HUES6 (cell line): ENCODE data around the gene FCER1G.

ENCODE experiments used
- H3K27ac ChIP-seq: 2 replicates; pipeline ENCODE4 v1.7.0; 2013; ENCODE audit warnings: low read depth, mild to moderate bottlenecking, low read length, inconsistent platforms
- H3K27me3 ChIP-seq: 2 replicates; pipeline ENCODE4 v1.6.1; 2013; ENCODE audit warnings: low read length; ENCODE audit not compliant: control insufficient read depth, insufficient read depth
- H3K36me3 ChIP-seq: 2 replicates; pipeline ENCODE4 v1.6.1; 2013; ENCODE audit warnings: low read length; ENCODE audit not compliant: control insufficient read depth, insufficient read depth
- H3K4me1 ChIP-seq: 2 replicates; pipeline ENCODE4 v1.6.1; 2013; ENCODE audit warnings: low read length; ENCODE audit not compliant: control insufficient read depth, insufficient read depth
- H3K4me3 ChIP-seq: 2 replicates; pipeline ENCODE4 v1.5.1; 2013; ENCODE audit warnings: low read depth, low read length
- H3K9ac ChIP-seq: one replicate; pipeline ENCODE4 v1.6.1; 2013; ENCODE audit warnings: mild to moderate bottlenecking, low read length
- H3K9me3 ChIP-seq: 2 replicates; pipeline ENCODE4 v1.6.1; 2013; ENCODE audit warnings: low read depth, low read length; ENCODE audit not compliant: control insufficient read depth, insufficient read depth

FCER1G gene

DNA sequence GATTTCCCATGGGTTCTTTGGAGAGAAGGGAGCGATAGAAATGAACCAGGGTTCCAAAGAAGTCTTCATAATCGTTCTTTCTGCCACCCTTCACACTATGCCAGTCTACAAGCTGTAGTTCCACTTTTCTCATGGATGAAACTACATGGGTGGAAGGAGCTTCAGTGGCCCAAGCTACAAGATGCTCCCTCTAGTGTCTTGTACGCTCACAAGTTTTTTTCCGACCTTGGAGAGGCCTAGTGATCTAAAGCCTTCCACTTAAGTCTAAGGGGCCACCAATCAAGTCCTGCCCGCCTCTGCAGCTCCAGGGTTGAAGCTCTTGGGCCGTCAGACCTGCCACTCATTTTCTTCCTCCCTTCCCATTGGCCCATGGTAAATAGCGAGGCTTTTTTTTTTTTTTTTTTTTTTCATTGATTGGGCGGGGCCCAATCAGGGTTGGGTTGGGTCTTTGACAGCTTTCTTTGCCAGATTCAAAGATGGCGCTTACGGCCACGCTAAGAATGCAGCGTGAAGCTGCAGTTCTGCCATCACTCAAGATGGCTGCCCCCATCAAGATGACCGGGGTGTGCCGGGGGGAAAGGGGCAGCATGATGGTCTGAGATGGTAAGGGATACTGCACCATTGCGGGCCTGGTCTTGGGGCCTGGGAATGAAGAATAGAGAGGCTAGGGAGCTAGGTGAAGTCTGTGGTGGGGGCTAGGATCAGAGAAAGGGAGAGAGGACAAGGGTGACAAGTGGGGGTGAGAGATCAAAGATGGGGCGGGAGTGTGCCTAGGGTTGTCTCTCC is 10.6 kb downstream of the FCER1G start, which contains the start of gene TOMM40L:
Gene TOMM40L, plus strand, starts transcription at position 527 of the 786 bp plus-strand sequence. CDS start 430 bp downstream, outside the sequence.
- Histone ChIP-seq H3K9ac (peak within 1 kb of the TSS; percentile 83), H3K27ac (peak within 1 kb of the TSS; percentile 18; the same call in 1 of the 2 replicates), H3K36me3 (peaks cover 23% of the 10 kb centered on the region), H3K9me3 (no peaks in the 10 kb centered on the region), H3K4me3 (peak within 1 kb of the TSS; percentile 96), H3K4me1 (peaks cover 26% of the 10 kb centered on the region), H3K27me3 (no peaks in the 10 kb centered on the region)

DNA sequence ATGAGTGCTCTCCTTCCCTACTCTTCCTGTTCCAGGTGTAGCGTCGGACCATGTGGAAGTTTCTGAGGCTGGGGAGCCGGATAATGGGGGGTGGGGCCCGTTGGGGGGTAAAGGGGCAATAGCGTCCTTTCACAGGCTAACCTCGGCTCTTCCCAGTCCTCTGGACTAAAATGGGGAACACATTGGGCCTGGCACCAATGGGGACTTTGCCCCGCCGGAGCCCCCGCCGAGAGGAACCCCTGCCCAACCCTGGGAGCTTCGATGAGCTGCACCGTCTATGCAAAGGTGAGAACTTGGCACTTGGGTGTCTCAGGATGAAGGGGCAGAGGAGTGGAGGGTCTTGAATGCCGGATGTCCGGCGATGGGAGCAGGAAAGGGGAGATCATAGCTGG is 11.2 kb downstream of the FCER1G start:
- Histone ChIP-seq H3K4me3 (peak overlapping the region; percentile 96), H3K4me1 (peaks cover 26% of the 10 kb centered on the region), H3K27ac (peak overlapping the region; percentile 18; the same call in 1 of the 2 replicates), H3K36me3 (peaks cover 25% of the 10 kb centered on the region), H3K27me3 (no peaks in the 10 kb centered on the region), H3K9ac (peak overlapping the region; percentile 83), H3K9me3 (no peaks in the 10 kb centered on the region)

DNA sequence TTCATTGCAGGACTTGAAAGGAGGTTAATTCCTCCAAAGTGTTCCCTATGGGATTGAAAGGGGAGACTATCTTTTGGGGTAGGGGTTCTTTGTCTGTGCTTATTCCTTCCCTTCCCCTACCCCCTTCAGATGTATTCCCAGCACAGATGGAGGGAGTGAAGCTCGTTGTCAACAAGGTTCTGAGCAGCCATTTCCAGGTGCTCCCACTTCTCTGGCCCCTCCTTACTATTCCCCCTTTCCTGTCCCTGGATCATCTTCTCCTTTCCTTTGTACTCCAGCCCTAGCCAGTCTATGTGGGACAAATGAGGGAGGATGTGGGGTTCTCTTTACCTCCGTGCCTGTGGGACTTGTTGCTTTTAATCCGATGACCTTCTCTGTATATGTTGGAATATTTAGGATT is 11.7 kb downstream of the FCER1G start:
- H3K27ac ChIP-seq: no peak overlapping the region; the same call in 1 of the 2 replicates
- no peaks in the 10 kb centered on the region for H3K9me3 ChIP-seq
- H3K4me3 ChIP-seq: peak overlapping the region; percentile 96
- peaks cover 25% of the 10 kb centered on the region for H3K36me3 ChIP-seq
- H3K4me1 ChIP-seq: peaks cover 26% of the 10 kb centered on the region
- H3K9ac ChIP-seq: peak overlapping the region; percentile 54
- H3K27me3 ChIP-seq: no peaks in the 10 kb centered on the region

DNA sequence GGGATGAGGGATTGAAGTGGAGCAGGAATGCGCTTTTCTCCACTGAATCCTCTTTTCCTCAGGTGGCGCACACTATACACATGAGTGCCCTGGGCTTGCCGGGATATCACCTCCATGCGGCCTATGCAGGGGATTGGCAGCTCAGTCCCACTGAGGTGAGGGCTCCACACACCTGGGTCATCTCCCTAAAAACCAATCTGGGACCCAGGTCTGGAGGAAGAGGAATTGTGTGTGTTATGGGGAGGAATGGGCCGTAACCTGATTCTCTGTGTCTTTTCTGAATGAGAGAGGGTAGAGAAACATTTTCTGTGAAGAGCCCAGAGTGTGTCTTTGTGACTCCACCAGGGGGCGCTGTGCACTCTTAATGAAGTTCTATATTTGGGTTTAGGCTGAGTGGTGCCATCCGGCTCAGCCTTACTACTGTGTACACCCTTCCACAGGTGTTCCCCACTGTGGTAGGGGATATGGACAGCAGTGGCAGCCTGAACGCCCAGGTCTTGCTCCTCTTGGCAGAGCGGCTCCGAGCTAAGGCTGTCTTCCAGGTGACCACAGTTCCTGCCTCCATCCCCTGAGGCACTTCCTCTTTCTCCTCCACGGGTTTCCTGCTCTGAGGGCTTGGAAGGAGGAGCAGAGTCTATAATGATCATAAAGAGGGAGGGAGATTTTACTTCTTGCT is 12.2 kb downstream of the FCER1G start:
- H3K27ac ChIP-seq: no peak overlapping the region

DNA sequence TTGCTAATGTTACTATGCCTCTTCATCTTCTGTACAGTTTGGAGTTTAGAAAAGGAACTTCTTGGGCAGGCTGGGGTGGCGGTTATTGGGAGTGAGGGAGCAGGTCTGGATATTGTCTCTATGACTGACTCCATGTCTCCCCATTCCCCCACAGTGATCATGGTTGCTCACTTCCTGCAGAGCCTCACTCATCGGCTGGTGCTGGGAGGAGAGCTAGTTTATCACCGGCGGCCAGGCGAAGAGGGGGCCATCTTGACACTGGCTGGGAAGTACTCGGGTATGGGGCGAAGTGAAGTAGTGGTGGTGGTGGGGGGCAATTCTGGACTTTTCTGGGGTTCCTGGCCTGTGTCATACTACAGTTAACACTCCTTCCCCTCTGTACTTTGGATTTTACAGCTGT is 12.9 kb downstream of the FCER1G start:
- no peak overlapping the region for H3K27ac ChIP-seq
- H3K9ac ChIP-seq: no peak overlapping the region
- no peak overlapping the region for H3K4me3 ChIP-seq

More for the DNA sequence above, 12.2 kb downstream of the FCER1G start:
- no peaks in the 10 kb centered on the region for H3K27me3 ChIP-seq
- H3K4me1 ChIP-seq: peaks cover 26% of the 10 kb centered on the region
- no peaks in the 10 kb centered on the region for H3K9me3 ChIP-seq
- peaks cover 25% of the 10 kb centered on the region for H3K36me3 ChIP-seq
- peak overlapping the region; percentile 96 for H3K4me3 ChIP-seq
- H3K9ac ChIP-seq: peak overlapping the region; percentile 54

DNA sequence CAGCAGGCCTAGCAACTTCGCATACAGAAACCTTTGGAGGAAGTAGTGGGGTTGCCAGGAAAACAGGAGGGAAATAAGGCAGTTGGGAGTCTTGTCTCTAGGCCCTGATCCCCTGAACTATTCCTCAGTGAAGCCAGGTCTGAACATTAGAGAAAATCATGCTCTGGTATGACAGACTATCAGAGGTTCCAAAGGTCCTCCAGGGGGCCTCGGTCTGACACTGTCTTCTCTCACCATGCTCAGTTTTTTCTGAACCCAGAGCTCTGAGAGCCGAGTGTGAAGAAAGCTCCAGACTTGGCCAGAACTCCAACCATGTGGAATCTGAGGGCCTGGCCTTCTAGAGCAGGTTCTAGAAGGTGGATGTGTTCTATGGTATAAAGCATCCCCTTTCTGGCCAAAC is 14.8 kb downstream of the FCER1G start:
- Histone ChIP-seq H3K27me3 (no peaks in the 10 kb centered on the region), H3K27ac (no peak overlapping the region), H3K9ac (no peak overlapping the region), H3K4me1 (peaks cover 22% of the 10 kb centered on the region), H3K36me3 (peaks cover 25% of the 10 kb centered on the region), H3K9me3 (no peaks in the 10 kb centered on the region), H3K4me3 (no peak overlapping the region)

More for the DNA sequence above, 12.9 kb downstream of the FCER1G start:
- H3K36me3 ChIP-seq: peaks cover 25% of the 10 kb centered on the region
- peaks cover 26% of the 10 kb centered on the region for H3K4me1 ChIP-seq
- no peaks in the 10 kb centered on the region for H3K9me3 ChIP-seq
- no peaks in the 10 kb centered on the region for H3K27me3 ChIP-seq

DNA sequence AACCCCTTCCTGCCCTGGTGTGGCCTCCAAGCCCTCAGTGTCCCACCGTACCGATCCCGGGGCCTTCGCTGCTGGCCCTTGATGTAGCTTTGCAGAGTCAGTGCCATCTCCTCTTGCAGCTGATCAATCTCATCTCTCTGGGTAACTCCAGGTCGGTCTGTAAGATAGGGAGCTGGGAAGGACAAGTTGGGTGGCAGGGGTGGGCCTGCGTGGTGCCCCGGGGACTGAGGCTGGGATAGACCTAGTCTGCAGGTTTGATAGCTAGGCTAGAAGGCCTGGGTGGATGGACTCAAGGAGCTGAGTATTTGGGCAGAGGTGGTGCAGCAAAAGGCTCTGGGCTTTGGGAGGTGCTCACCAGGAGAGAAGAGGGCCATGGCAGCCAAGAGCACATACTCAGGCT is 15.7 kb downstream of the FCER1G start:
- no peaks in the 10 kb centered on the region for H3K27me3 ChIP-seq
- no peaks in the 10 kb centered on the region for H3K9me3 ChIP-seq
- H3K4me1 ChIP-seq: peaks cover 16% of the 10 kb centered on the region
- H3K36me3 ChIP-seq: peaks cover 25% of the 10 kb centered on the region
- no peak overlapping the region for H3K9ac ChIP-seq
- no peak overlapping the region for H3K27ac ChIP-seq
- H3K4me3 ChIP-seq: no peak overlapping the region

DNA sequence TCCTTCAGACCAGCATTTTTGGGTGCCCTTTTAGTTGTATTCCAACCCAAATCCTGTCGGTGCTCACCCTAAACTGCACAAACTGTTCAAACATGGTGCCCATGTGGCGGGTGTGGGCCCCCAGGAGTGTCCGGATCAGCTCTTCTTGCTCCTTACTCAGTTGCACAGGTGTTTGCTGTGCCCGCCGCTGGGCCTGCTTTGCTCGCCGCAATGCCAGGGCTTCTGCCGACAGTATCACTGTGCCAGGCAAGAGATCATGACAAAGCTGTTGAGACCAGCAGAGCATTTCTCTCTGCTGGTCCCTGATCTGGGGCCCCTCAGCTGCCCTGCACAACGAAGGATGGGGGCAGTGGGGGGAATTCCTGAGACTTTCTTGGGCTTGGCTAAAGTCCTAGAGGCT is 18.0 kb downstream of the FCER1G start:
- H3K27ac ChIP-seq: no peak overlapping the region
- H3K9me3 ChIP-seq: no peaks in the 10 kb centered on the region
- H3K36me3 ChIP-seq: peaks cover 25% of the 10 kb centered on the region
- no peak overlapping the region for H3K4me3 ChIP-seq
- no peak overlapping the region for H3K9ac ChIP-seq
- H3K4me1 ChIP-seq: no peaks in the 10 kb centered on the region
- H3K27me3 ChIP-seq: no peaks in the 10 kb centered on the region

DNA sequence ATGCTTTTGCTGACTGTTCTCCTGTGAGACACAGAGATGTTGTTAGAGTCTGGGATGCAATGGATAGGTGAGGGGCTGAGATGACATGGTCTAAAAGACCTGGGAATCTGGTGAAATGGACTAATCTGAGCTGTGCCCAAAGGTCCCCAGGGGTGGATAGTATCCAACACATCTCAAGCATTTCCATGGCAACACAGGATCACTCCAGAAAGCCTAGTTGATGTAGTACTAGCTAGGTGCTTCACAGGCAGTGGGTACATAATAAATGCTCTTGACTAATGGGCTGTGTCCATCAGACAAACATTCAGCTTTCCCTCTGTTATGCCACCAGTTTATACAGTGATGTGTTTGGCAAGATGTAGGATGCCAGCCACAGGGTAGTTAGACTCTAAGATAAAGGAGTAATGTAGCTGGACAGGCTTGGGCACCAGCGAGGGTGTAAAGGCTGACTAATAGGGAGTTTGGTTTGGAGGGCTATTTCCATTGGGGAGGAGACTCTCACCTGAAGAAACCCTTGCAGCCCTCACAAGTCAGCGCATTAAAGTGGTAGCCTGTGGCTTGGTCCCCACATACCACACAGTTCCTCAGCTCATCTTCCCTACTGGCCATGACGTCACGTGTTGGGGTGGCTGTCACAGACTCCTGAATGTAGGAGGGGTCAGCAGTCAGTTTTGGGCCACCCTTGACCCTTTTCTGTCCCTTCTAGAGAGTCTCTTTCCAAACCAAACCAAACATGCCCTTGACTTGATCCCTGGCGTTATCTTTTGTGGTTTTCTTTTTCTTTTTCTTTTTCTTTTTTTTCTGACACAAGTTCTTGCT is 21.1 kb downstream of the FCER1G start:
- no peak overlapping the region for H3K9ac ChIP-seq
- no peaks in the 10 kb centered on the region for H3K27me3 ChIP-seq
- H3K9me3 ChIP-seq: no peaks in the 10 kb centered on the region
- no peaks in the 10 kb centered on the region for H3K4me1 ChIP-seq
- no peak overlapping the region for H3K4me3 ChIP-seq
- H3K27ac ChIP-seq: no peak overlapping the region
- no peaks in the 10 kb centered on the region for H3K36me3 ChIP-seq

DNA sequence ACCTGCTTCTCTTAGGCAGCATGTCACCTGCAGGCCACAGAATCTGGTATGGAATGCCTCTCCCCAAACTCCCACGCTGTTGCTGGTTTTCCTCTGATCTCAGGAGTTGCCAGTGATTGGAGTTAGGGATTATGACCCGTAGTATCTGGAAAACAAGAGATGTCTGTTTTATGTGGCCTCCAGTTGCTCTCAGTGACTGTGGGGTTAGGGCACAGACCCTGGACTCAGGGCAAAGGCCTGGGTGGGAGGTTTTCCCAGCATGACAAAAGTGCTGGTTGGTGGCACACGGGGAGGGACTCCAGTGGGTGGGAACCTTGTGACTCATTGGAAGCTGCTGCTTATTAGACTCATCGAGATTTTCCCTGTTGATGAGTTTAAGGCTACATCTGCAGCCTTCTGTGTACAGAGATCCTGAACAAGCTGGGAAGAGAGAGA is 23.0 kb downstream of the FCER1G start, which contains the start of gene NR1I3:
Gene NR1I3, minus strand, starts transcription at position 165 of the 435 bp plus-strand sequence. CDS start 1,638 bp downstream, outside the sequence.
- no peaks in the 10 kb centered on the region for H3K4me1 ChIP-seq
- no peaks in the 10 kb centered on the region for H3K36me3 ChIP-seq
- no peak within 1 kb of the TSS for H3K9ac ChIP-seq
- no peaks in the 10 kb centered on the region for H3K9me3 ChIP-seq
- no peaks in the 10 kb centered on the region for H3K27me3 ChIP-seq
- no peak within 1 kb of the TSS for H3K27ac ChIP-seq
- no peak within 1 kb of the TSS for H3K4me3 ChIP-seq
